Measurements from ENCODE around the gene ATF7IP2. TPM values are rescaled to one million over a fixed set of nuclear protein-coding genes. Genes with fewer than 3 reads are reported as not detected.
A peak's percentile ranks its signal among the peaks of the same experiment; 100 is the strongest.

Gene ATF7IP2
- total and polyA plus RNA-seq, 2 of the 13 experiments (the other 11 are each of a cell fraction or from before 2014, with no cell fraction given): 117 to 217 TPM

GRCh38 chr16:10520869-10521578, 135.2 kb downstream of the ATF7IP2 start (continued):
- 0 out of 2 replicates have a peak, but pooled peaks have one; percentile 9 for TF ChIP-seq ZNF704 (CRISPR knock-in tag; IDR thresholded peaks at IDR 0.05; ENCODE audit: borderline replicate concordance)
- no peak for TF ChIP-seq ZNF547 (CRISPR knock-in tag; IDR thresholded peaks at IDR 0.05)
- TF ChIP-seq KAT8 (CRISPR knock-in tag; IDR thresholded peaks at IDR 0.05): 0 out of 2 replicates have a peak, but pooled peaks have one; percentile 2
- TF ChIP-seq DDIT3 (CRISPR knock-in tag; IDR thresholded peaks at IDR 0.05): no peak
- TF ChIP-seq PCBP1 (IDR thresholded peaks at IDR 0.05; ENCODE audit: borderline replicate concordance, low read depth, low read length): no peak
- 0 out of 2 replicates have a peak, but pooled peaks have one; percentile 26 for TF ChIP-seq ZBTB46 (CRISPR knock-in tag; IDR thresholded peaks at IDR 0.05; ENCODE audit: borderline replicate concordance)
- 0 out of 2 replicates have a peak, but pooled peaks have one; percentile 17 for TF ChIP-seq ZSCAN9 (CRISPR knock-in tag; IDR thresholded peaks at IDR 0.05; ENCODE audit: borderline replicate concordance)
- TF ChIP-seq ZBTB7B (CRISPR knock-in tag; IDR thresholded peaks at IDR 0.05): no peak
- no peak for TF ChIP-seq GMEB2 (CRISPR knock-in tag; IDR thresholded peaks at IDR 0.05; ENCODE audit: low read depth)
- TF ChIP-seq FOXM1 (CRISPR knock-in tag; IDR thresholded peaks at IDR 0.05): no peak
- peak; percentile 97 for TF ChIP-seq GZF1 (CRISPR knock-in tag; IDR thresholded peaks at IDR 0.05)
- no peak for TF ChIP-seq ARNTL (CRISPR knock-in tag; IDR thresholded peaks at IDR 0.05)
- TF ChIP-seq MAFK (conservative IDR thresholded peaks at IDR 0.05 in 1 of 2, IDR thresholded peaks at IDR 0.05 in 1 of 2; ENCODE audit: low read length in 2 of 2): no peak
- no peak for TF ChIP-seq NRL (CRISPR knock-in tag; IDR thresholded peaks at IDR 0.05; ENCODE audit: borderline replicate concordance)
- TF ChIP-seq HHEX (CRISPR knock-in tag; IDR thresholded peaks at IDR 0.05): no peak
- no peak for TF ChIP-seq ZNF414 (CRISPR knock-in tag; IDR thresholded peaks at IDR 0.05)
- TF ChIP-seq CCDC6 (CRISPR knock-in tag; IDR thresholded peaks at IDR 0.05): no peak
- no peak for TF ChIP-seq ZFP36 (IDR thresholded peaks at IDR 0.05; ENCODE audit: borderline replicate concordance, low read depth, low read length, partially characterized antibody)
- TF ChIP-seq TRAFD1 (CRISPR knock-in tag; IDR thresholded peaks at IDR 0.05; ENCODE audit: borderline replicate concordance): no peak
- no peak for TF ChIP-seq SRY (CRISPR knock-in tag; IDR thresholded peaks at IDR 0.05)
- TF ChIP-seq RELA (CRISPR knock-in tag; IDR thresholded peaks at IDR 0.05): no peak
